Activated CD4-positive, alpha-beta T cell treated with anti-CD3 and anti-CD28 coated beads for 48 hours (primary cell): ENCODE measurements around the gene DBN1.

ENCODE experiments used
- DNase-seq: peaks from one replicate; pipeline ENCODE4 v3.0.0-alpha.2; 2020

Gene DBN1

GRCh38 chr5:177472460-177473442 lies 683 bp downstream of the DBN1 start:
- peak; percentile 67 for DNase-seq

GRCh38 chr5:177471610-177472356 lies 1.7 kb downstream of the DBN1 start:
- DNase-seq: no peak

GRCh38 chr5:177470759-177471536 lies 2.5 kb downstream of the DBN1 start:
- DNase-seq: no peak

- no peak for DNase-seq
These were observed 3.5 kb downstream of the DBN1 start for GRCh38 chr5:177469750-177470525.

- DNase-seq: no peak
These were observed 4.5 kb downstream of the DBN1 start for GRCh38 chr5:177468685-177469628.

- no peak for DNase-seq
These were observed 5.1 kb downstream of the DBN1 start for GRCh38 chr5:177468329-177468684.

- no peak for DNase-seq
These were observed 6.0 kb downstream of the DBN1 start for GRCh38 chr5:177467436-177467835.

GRCh38 chr5:177466861-177467260 lies 6.6 kb downstream of the DBN1 start:
- DNase-seq: no peak

GRCh38 chr5:177465044-177465443 lies 8.4 kb downstream of the DBN1 start:
- DNase-seq: no peak

GRCh38 chr5:177462021-177462670 lies 11.3 kb downstream of the DBN1 start:
- no peak for DNase-seq

GRCh38 chr5:177459819-177460628 lies 13.4 kb downstream of the DBN1 start:
- DNase-seq: no peak

GRCh38 chr5:177459357-177459756 lies 14.1 kb downstream of the DBN1 start:
- no peak for DNase-seq

GRCh38 chr5:177458912-177459350 lies 14.5 kb downstream of the DBN1 start:
- no peak for DNase-seq

GRCh38 chr5:177457852-177458681 lies 15.4 kb downstream of the DBN1 start:
- no peak for DNase-seq

GRCh38 chr5:177456976-177457851 lies 16.2 kb downstream of the DBN1 start:
- DNase-seq: peak; percentile 82

GRCh38 chr5:177456591-177456964 lies 16.9 kb downstream of the DBN1 start:
- no peak for DNase-seq
